HCT116 (cell line): ENCODE data around the gene KTI12. TPM values are rescaled to one million over a fixed set of nuclear protein-coding genes. Genes with fewer than 3 reads are reported as not detected.

Experiments used
- ATAC-seq: fragments of 200-7000 bp; cut with Tn5 transposase; 2 replicates; pipeline ENCODE4 v1.9.1; 2020; ENCODE audit warnings: mild to moderate bottlenecking, moderate library complexity
- BruUV-seq: library from RNA; stranded (reverse); fragments of 400-500 nt; replicated peaks from 2 replicates; lab custom pipeline; 2021; lab: Mats Ljungman, UMichigan
- CTCF ChIA-PET: fragments of 300-600 bp; sonication (Branson Sonifier 250); formaldehyde crosslinking; loops from one replicate; lab custom pipeline; 2021; ENCODE audit warnings: antibody characterized with exemption; lab: Charles Lee
- POLR2A ChIA-PET: fragments of 300-600, 350-600 bp; sonication (Branson Sonifier 250); formaldehyde crosslinking; loops from one replicate; lab custom pipeline; 2021; ENCODE audit warnings: antibody characterized with exemption; lab: Charles Lee
- RAD21 ChIA-PET, 2 experiments: fragments of 300-600 bp; sonication (Branson Sonifier 250); formaldehyde crosslinking; loops; one replicate each; lab custom pipeline; 2023; ENCODE audit warnings: low total read pairs in 2 of 2; ENCODE audit not compliant: uncharacterized antibody in 2 of 2, unreplicated experiment in 2 of 2, low non-redundant PET in 1 of 2; lab: Charles Lee
- DNase-seq: peaks from one replicate; pipeline ENCODE4 v3.0.0-alpha.2; 2010; ENCODE audit warnings: low read depth, low spot score
- H2AFZ ChIP-seq: fragments of 200-600 bp; shearing (Covaris generic), sonication (generic); 2 replicates; pipeline ENCODE4 v1.6.1; 2017; ENCODE audit warnings: low read depth, mixed run types, mixed read lengths, antibody characterized with exemption, low read length; ENCODE audit not compliant: poor library complexity, severe bottlenecking
- H3K27ac ChIP-seq: 2 replicates; pipeline ENCODE4 v1.5.1; 2012; ENCODE audit warnings: low read depth, low read length
- H3K27me3 ChIP-seq: fragments of 200-600 bp; sonication (generic); 2 replicates; pipeline ENCODE4 v1.6.1; 2016; ENCODE audit warnings: mixed run types, low read length, mixed read lengths; ENCODE audit not compliant: insufficient read depth
- H3K36me3 ChIP-seq, 2 experiments: fragments of 200-500 bp in 1 of 2; fragments of 200-600 bp in 1 of 2; sonication (Bioruptor generic) in 1 of 2; sonication (generic) in 1 of 2; 2 replicates each; pipeline versions ENCODE4 v1.5.1 to v1.6.1; 2014 to 2016; ENCODE audit warnings: low read length in 2 of 2, inconsistent platforms in 1 of 2, mixed read lengths in 1 of 2, mixed run types in 1 of 2; ENCODE audit not compliant: insufficient read depth in 2 of 2, control insufficient read depth in 1 of 2
- H3K4me1 ChIP-seq, 2 experiments: fragments of 200-600 bp in 1 of 2; sonication (generic) in 1 of 2; 2 replicates each; pipeline versions ENCODE4 v1.5.1 to v1.6.1; 2012 to 2017; ENCODE audit warnings: low read length in 2 of 2, inconsistent platforms in 1 of 2, mild to moderate bottlenecking in 1 of 2, mixed read lengths in 1 of 2, mixed run types in 1 of 2, moderate library complexity in 1 of 2; ENCODE audit not compliant: insufficient read depth in 2 of 2, control insufficient read depth in 1 of 2
- H3K4me2 ChIP-seq: fragments of 200-600 bp; sonication (generic); 2 replicates; pipeline ENCODE4 v1.6.1; 2017; ENCODE audit warnings: mixed run types, low read length, mixed read lengths
- H3K4me3 ChIP-seq, 2 experiments: fragments of 200-600 bp in 1 of 2; sonication (generic) in 1 of 2; replicated peaks in 1 of 2; 2 replicates each; pipeline ENCODE4 v1.5.1; 2011 to 2016; ENCODE audit warnings: low read length in 2 of 2, control low read depth in 1 of 2, low read depth in 1 of 2, mild to moderate bottlenecking in 1 of 2, mixed read lengths in 1 of 2, mixed run types in 1 of 2
- H3K79me2 ChIP-seq: fragments of 200-600 bp; sonication (generic); 2 replicates; pipeline ENCODE4 v1.6.1; 2017; ENCODE audit warnings: mild to moderate bottlenecking, mixed run types, low read length, moderate library complexity, mixed read lengths; ENCODE audit not compliant: insufficient read depth
- H3K9ac ChIP-seq: fragments of 200-600 bp; sonication (generic); 2 replicates; pipeline ENCODE4 v1.6.1; 2016; ENCODE audit warnings: low read length, mixed read lengths
- H3K9me2 ChIP-seq: fragments of 200-600 bp; sonication (generic), shearing (Covaris generic); 2 replicates; pipeline ENCODE4 v1.6.1; 2017; ENCODE audit warnings: mixed run types, mild to moderate bottlenecking, moderate library complexity; ENCODE audit not compliant: insufficient read depth
- H3K9me3 ChIP-seq, 2 experiments: fragments of 200-500 bp in 1 of 2; fragments of 200-600 bp in 1 of 2; sonication (Bioruptor generic) in 1 of 2; sonication (generic) in 1 of 2; 2 replicates each; pipeline ENCODE4 v1.6.1; 2014 to 2017; ENCODE audit warnings: low read length in 2 of 2, mixed read lengths in 2 of 2, inconsistent platforms in 1 of 2, low read depth in 1 of 2, mild to moderate bottlenecking in 1 of 2, mixed run types in 1 of 2, moderate library complexity in 1 of 2; ENCODE audit not compliant: control insufficient read depth in 1 of 2, insufficient read depth in 1 of 2
- H4K20me1 ChIP-seq: fragments of 200-600 bp; sonication (generic), shearing (Covaris generic); 2 replicates; pipeline ENCODE4 v1.6.1; 2017; ENCODE audit warnings: mixed run types, mild to moderate bottlenecking, moderate library complexity; ENCODE audit not compliant: insufficient read depth
- ATF3 ChIP-seq: IDR thresholded peaks from 2 replicates; pipeline ENCODE4 v1.6.1; 2012
- CTCF ChIP-seq, 3 experiments: fragments of 200-600 bp in 1 of 3; sonication (generic) in 1 of 3; IDR thresholded peaks in 2 of 3; conservative IDR thresholded peaks in 1 of 3; 2 replicates each; pipeline ENCODE4 v1.5.1; 2012 to 2017; ENCODE audit warnings: low read depth in 2 of 3, low read length in 2 of 3, antibody characterized with exemption in 1 of 3, borderline replicate concordance in 1 of 3, control low read depth in 1 of 3, mild to moderate bottlenecking in 1 of 3, mixed read lengths in 1 of 3, mixed run types in 1 of 3, moderate library complexity in 1 of 3; ENCODE audit not compliant: insufficient read depth in 1 of 3
- ELF1 ChIP-seq: IDR thresholded peaks from 2 replicates; pipeline ENCODE4 v1.6.1; 2012; ENCODE audit warnings: low read depth, borderline replicate concordance
- FOSL1 ChIP-seq: IDR thresholded peaks from 2 replicates; pipeline ENCODE4 v1.6.1; 2012; ENCODE audit warnings: low read depth
- JUND ChIP-seq: IDR thresholded peaks from 2 replicates; pipeline ENCODE4 v1.6.1; 2012
- POLR2AphosphoS5 ChIP-seq: IDR thresholded peaks from 2 replicates; pipeline ENCODE4 v1.6.1; 2011; ENCODE audit warnings: mild to moderate bottlenecking, low read depth, low read length, moderate library complexity
- SP1 ChIP-seq: IDR thresholded peaks from 2 replicates; pipeline ENCODE4 v1.6.1; 2012; ENCODE audit warnings: low read depth
- SRF ChIP-seq: IDR thresholded peaks from 2 replicates; pipeline ENCODE4 v1.6.1; 2012; ENCODE audit warnings: low read depth
- intact Hi-C: fragments of 100-400 bp; cut with micrococcal nuclease; formaldehyde crosslinking; loops from 2 replicates; pipeline ENCODE4 v1.10.0; 2022
- total RNA-seq: library from RNA; stranded (reverse); gene quantifications from one replicate; pipeline ENCODE4 v1.2.1, GENCODE V29; 2021; ENCODE audit not compliant: unreplicated experiment

The KTI12 gene
- total RNA-seq, 1 experiment from 2014 or later = 8.2 TPM

GRCh38 chr1:52041551-52042185 is 8.1 kb upstream of the KTI12 start (continued):
- TF ChIP-seq SP1 (no peak), FOSL1 (no peak), ATF3 (no peak), POLR2AphosphoS5 (no peak), SRF (no peak), CTCF (IDR thresholded peaks at IDR 0.05 in 2 of 3, conservative IDR thresholded peaks at IDR 0.05 in 1 of 3; ENCODE audit: borderline replicate concordance in 1 of 3, insufficient read depth in 1 of 3, low read depth in 2 of 3, low read length in 2 of 3) (no peak), JUND (no peak)

- no peaks in the 10 kb centered on the region for H3K27me3 ChIP-seq
- no peak overlapping the region for H3K27ac ChIP-seq
- H3K4me2 ChIP-seq = no peak overlapping the region
- no peak overlapping the region for H2AFZ ChIP-seq
- no peaks in the 10 kb centered on the region for H3K9me2 ChIP-seq
- no peak for TF ChIP-seq ELF1
- ATAC-seq (no peak), DNase-seq (no peak)
- no TSS peak for BruUV-seq
- intact Hi-C loops = no loop called here
- H4K20me1 ChIP-seq = no peaks in the 10 kb centered on the region
- no peaks in the 10 kb centered on the region for H3K9me3 ChIP-seq
- peaks cover under 1 to 8% of the 10 kb centered on the region in 2 experiments; a peak in 2 of 4 replicates for H3K4me1 ChIP-seq
- peaks cover 15% of the 10 kb centered on the region for H3K79me2 ChIP-seq
- RAD21 ChIA-PET = no interaction called here
- H3K36me3 ChIP-seq = peaks cover 6 to 7% of the 10 kb centered on the region in 2 experiments; a peak in 3 of 4 replicates
- no peak overlapping the region for H3K4me3 ChIP-seq
- POLR2A ChIA-PET = interaction anchor here (1.1 kb wide), 1 partner anchor 17 kb away, joined by 3 read pairs; the partner anchor contains the start of gene TXNDC12
- no peak overlapping the region for H3K9ac ChIP-seq
- CTCF ChIA-PET = interaction anchor here (1.1 kb wide), 1 partner anchor 17 kb away, joined by 3 read pairs; the partner anchor contains the start of gene TXNDC12
These were observed 4.3 kb upstream of the KTI12 start for GRCh38 chr1:52037909-52038308.
